Measurements from ENCODE around the gene C3orf22.

C3orf22 gene

DNA sequence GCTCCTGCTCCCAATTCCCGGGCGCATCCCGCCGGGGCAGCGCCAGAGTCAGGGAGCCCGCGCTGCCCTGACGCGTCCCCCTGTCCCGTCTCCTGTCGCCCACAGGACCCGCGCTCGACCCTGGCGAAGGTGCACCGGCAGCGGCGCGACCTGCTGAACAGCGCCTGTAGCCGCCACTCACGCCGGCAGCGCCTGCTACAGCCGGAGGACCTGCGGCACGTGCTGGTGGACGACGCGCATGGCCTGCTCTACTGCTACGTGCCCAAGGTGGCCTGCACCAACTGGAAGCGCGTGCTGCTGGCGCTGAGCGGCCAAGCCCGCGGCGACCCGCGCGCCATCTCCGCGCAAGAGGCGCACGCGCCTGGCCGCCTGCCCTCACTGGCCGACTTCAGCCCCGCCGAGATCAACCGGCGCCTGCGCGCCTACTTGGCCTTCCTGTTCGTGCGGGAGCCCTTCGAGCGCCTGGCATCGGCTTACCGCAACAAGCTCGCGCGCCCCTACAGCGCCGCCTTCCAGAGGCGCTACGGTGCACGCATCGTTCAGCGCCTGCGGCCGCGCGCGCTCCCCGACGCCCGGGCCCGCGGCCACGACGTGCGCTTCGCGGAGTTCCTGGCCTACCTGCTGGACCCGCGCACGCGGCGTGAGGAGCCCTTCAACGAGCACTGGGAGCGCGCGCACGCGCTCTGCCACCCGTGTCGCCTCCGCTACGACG is 16.9 kb downstream of the C3orf22 start:
- H3K4me3 ChIP-seq (ENCODE audit: low read length): no peak overlapping the region
- no peak for DNase-seq (ENCODE audit: low read depth)
- TF ChIP-seq, protein P1, sequence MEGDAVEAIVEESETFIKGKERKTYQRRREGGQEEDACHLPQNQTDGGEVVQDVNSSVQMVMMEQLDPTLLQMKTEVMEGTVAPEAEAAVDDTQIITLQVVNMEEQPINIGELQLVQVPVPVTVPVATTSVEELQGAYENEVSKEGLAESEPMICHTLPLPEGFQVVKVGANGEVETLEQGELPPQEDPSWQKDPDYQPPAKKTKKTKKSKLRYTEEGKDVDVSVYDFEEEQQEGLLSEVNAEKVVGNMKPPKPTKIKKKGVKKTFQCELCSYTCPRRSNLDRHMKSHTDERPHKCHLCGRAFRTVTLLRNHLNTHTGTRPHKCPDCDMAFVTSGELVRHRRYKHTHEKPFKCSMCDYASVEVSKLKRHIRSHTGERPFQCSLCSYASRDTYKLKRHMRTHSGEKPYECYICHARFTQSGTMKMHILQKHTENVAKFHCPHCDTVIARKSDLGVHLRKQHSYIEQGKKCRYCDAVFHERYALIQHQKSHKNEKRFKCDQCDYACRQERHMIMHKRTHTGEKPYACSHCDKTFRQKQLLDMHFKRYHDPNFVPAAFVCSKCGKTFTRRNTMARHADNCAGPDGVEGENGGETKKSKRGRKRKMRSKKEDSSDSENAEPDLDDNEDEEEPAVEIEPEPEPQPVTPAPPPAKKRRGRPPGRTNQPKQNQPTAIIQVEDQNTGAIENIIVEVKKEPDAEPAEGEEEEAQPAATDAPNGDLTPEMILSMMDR (IDR thresholded peaks at IDR 0.05; ENCODE audit: insufficient read depth, low read depth, low read length, missing control alignments): no peak

DNA sequence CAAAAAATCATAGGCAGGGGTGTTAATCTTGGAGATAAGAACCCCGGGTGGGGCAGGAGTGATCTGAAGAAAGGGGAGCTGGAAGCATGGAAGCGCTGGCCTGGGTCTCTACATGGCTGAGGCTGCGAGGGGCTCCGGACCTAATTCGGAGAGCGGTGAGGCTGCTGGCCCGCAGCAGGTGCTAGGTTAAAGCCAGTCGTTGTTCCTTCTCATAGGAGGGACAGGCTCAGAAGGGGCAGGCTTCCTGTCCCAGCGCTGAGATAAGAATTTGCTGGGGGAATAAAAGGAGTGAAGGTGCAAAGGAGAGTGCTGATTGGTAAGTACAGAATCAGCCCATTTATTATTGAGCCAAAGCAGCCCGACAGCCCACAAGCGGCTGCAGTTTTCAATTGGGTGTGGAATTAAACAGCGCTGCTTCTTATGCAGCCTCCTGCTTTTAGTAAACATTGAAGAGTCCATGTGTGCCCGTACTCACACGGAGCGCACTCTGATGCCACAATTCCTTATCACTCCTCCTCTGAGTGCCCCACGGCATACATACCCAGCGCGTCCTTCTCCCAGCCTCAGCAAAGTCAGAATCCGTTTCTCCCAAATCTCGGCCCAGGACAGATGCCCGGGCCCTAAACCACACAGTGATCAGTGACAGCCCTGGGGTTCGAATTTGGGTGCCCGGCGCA is 17.6 kb downstream of the C3orf22 start:
- TF ChIP-seq, protein P1 (IDR thresholded peaks at IDR 0.05; ENCODE audit: insufficient read depth, low read depth, low read length, missing control alignments): no peak
- H3K4me3 ChIP-seq (ENCODE audit: low read length): no peak overlapping the region
- DNase-seq (ENCODE audit: low read depth): no peak

DNA sequence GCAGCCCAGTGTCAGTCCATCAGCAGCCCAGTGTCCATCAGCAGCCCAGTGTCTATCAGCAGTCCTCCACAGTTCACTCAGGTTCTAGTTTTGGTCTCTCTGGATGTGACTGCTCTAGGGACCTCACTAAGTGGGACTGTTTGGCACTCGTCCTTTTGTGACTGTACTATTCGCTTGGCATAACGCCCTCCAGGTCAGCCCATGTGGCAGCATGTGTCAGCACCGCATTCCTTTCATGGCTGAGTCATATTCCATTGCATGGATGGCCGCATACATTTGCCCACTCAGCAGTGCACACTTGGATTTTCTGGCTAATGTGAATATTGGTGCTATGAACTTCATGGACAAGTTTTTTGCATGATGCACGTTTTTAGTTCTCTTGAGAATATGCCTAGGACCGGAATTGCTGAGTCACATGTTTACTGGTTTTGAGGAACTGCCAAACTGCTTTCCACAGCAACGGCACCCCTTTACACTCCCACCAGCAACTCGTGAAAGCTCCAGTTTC is 18.3 kb downstream of the C3orf22 start:
- peak; percentile 90 for DNase-seq (ENCODE audit: low read depth)
- TF ChIP-seq, protein P1 (IDR thresholded peaks at IDR 0.05; ENCODE audit: insufficient read depth, low read depth, low read length, missing control alignments): no peak
- no peak overlapping the region for H3K4me3 ChIP-seq (ENCODE audit: low read length)

DNA sequence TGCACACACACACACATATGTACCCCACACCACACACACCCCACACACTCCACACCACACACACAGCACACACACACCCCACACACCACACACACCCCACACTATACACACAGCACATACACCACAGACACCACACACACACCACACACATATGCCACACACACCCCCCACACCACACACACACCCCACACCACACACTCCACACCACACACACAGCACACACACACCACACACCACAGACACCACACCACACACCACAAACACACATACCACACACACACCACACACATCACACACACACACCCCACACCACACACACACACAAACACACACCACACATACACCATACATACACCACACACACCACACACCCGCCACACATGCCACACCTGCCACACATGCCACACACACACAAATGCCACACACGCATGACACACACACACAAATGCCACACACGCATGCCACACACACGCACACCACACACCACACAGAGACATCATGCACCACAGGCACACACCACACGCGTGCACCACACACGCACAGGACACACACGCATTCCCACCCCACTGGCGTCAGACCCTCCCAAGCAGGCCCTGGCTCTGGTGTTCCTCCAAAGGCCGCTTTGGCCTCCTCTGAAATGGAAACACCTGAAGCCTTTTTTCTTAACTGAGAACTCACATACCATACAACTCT is 19.0 kb downstream of the C3orf22 start:
- no peak overlapping the region for H3K4me3 ChIP-seq (ENCODE audit: low read length)
- DNase-seq (ENCODE audit: low read depth): no peak
- TF ChIP-seq, protein P1 (IDR thresholded peaks at IDR 0.05; ENCODE audit: insufficient read depth, low read depth, low read length, missing control alignments): no peak

DNA sequence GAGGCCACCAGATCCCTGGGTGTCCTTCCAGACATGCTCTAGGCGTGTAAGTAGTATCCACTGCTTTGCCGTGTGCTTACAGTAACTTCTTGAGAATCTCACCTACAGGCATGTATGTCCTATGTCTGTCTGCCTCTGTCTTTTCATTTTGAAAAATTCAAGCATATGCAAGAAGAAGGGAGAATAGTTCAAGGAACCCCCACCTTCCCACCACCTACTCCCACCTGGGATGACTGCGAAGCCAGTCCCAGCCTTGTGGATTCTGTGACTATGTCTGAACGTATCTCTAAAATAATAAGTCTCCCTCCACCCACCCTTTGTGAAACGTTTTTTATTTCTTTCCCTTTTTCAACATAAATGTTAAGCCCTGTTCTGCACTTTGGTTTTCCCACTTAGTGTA is 19.8 kb downstream of the C3orf22 start:
- TF ChIP-seq, protein P1 (IDR thresholded peaks at IDR 0.05; ENCODE audit: insufficient read depth, low read depth, low read length, missing control alignments): no peak
- DNase-seq (ENCODE audit: low read depth): no peak
- H3K4me3 ChIP-seq (ENCODE audit: low read length): no peak overlapping the region

DNA sequence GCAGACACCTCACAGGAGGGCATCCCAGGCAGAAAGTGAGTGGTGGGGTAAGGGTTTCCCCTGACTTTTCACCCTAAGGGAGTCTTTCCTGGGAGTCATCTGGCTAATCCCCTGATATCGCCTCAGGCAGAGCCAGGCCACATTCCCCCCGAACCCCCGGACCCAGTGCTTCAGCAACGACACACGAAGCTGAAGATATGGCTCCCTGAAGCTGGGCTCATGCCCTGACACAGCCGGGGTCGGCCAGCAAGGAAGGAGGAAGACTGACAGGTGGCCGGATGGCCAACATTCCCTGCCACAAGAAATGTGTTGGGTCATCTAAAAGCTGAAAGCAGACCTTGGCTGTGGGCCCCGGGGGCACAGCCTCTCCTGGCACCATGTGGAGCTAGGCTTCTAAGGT is 20.4 kb downstream of the C3orf22 start:
- TF ChIP-seq, protein P1 (IDR thresholded peaks at IDR 0.05; ENCODE audit: insufficient read depth, low read depth, low read length, missing control alignments): no peak
- DNase-seq (ENCODE audit: low read depth): no peak
- no peak overlapping the region for H3K4me3 ChIP-seq (ENCODE audit: low read length)
